ENCODE results near the gene CDH23. TPM values are rescaled to one million over a fixed set of nuclear protein-coding genes. Genes with fewer than 3 reads are reported as not detected.

The CDH23 gene
- polyA plus RNA-seq, 1 donor (not counting 4 experiments of a cell fraction or from before 2014, with no cell fraction given), result 0.01 TPM

DNA sequence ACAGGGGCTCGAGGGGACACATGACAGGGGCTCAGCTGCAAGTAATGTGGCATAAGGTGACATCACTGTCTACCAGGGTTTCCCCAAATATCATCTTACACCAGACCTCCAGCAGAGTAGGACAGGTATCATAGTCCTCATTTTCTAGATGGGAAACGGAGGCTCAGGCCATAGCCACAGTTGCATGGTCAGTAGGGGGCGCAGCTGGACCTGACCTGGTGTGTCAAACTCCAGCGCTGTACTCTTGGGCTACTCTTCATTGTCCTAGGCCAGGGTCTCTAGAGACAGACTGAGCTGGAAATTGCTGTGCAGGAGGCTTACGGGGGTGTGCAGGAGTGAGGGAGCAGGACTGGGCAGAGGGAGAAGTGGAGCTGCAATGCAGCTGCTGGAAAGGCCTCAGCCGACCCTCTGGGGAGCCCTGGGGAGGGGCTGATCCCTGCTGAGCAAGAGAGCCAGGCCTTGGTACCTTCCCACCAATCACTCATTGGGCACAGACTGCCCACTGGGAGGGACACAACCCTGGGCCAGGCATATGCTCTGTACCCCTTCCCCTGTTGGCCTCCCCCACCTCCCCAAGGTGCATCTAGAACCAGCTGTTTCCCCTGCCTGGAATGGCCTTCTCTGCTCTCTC is 89.9 kb downstream of the CDH23 start:
- dilution Hi-C loops (cut with MboI; ENCODE audit: extremely low pct_ligation_motif_present, low sequenced_read_pairs), result no loop called here
- H3K4me2 ChIP-seq (ENCODE audit: control insufficient read depth, extremely low read depth, insufficient read depth, low read depth, low read length), result no peak overlapping the region
- TF ChIP-seq CTCF (optimal IDR thresholded peaks at IDR 0.05 in 1 of 3, IDR thresholded peaks at IDR 0.05 in 1 of 3, conservative IDR thresholded peaks at IDR 0.05 in 1 of 3; ENCODE audit: extremely low read depth in 1 of 3, insufficient read depth in 2 of 3, low read length in 3 of 3) (peak; percentile 74 to 88 (median 87)), EZH2 (IDR thresholded peaks at IDR 0.05; ENCODE audit: low read length) (no peak)
- no peaks in the 10 kb centered on the region for H4K20me1 ChIP-seq (ENCODE audit: control insufficient read depth, extremely low read depth, insufficient read depth, low read length)
- H3K4me1 ChIP-seq (ENCODE audit: control insufficient read depth, extremely low read depth, insufficient read depth, low read length), result no peaks in the 10 kb centered on the region
- H3K9ac ChIP-seq (ENCODE audit: control insufficient read depth, extremely low read depth, insufficient read depth, low read length), result no peak overlapping the region
- H3K9me1 ChIP-seq (ENCODE audit: control insufficient read depth, extremely low read depth, insufficient read depth, low read length), result no peaks in the 10 kb centered on the region
- no peak overlapping the region for H3K4me3 ChIP-seq (ENCODE audit: control insufficient read depth in 2 of 3, extremely low read depth in 1 of 3, insufficient read depth in 2 of 3, low read depth in 1 of 3, low read length in 3 of 3)
- H2AFZ ChIP-seq (ENCODE audit: control insufficient read depth, low read length), result no peak overlapping the region
- no peaks in the 10 kb centered on the region for H3K79me2 ChIP-seq (ENCODE audit: control insufficient read depth, insufficient read depth, low read length)
- DNase-seq (ENCODE audit: low read depth, low spot score) (no peak), FAIRE-seq (peak; percentile 29)
- H3K9me3 ChIP-seq (ENCODE audit: control insufficient read depth, low read depth, low read length), result no peaks in the 10 kb centered on the region
- H3K36me3 ChIP-seq (ENCODE audit: control insufficient read depth in 2 of 2, extremely low read depth in 1 of 2, insufficient read depth in 2 of 2, low read length in 2 of 2), result no peaks in the 10 kb centered on the region
- no peaks in the 10 kb centered on the region for H3K27me3 ChIP-seq (ENCODE audit: control insufficient read depth, extremely low read depth, insufficient read depth, low read length)
- H3K27ac ChIP-seq (ENCODE audit: control insufficient read depth, insufficient read depth, low read length), result no peak overlapping the region

- Histone ChIP-seq H3K4me1 (ENCODE audit: control insufficient read depth, extremely low read depth, insufficient read depth, low read length) (no peaks in the 10 kb centered on the region), H3K9me3 (ENCODE audit: control insufficient read depth, low read depth, low read length) (no peaks in the 10 kb centered on the region), H3K27ac (ENCODE audit: control insufficient read depth, insufficient read depth, low read length) (no peak overlapping the region), H3K27me3 (ENCODE audit: control insufficient read depth, extremely low read depth, insufficient read depth, low read length) (no peaks in the 10 kb centered on the region), H3K4me2 (ENCODE audit: control insufficient read depth, extremely low read depth, insufficient read depth, low read depth, low read length) (no peak overlapping the region), H3K79me2 (ENCODE audit: control insufficient read depth, insufficient read depth, low read length) (no peaks in the 10 kb centered on the region), H3K4me3 (ENCODE audit: control insufficient read depth in 2 of 3, extremely low read depth in 1 of 3, insufficient read depth in 2 of 3, low read depth in 1 of 3, low read length in 3 of 3) (no peak overlapping the region), H4K20me1 (ENCODE audit: control insufficient read depth, extremely low read depth, insufficient read depth, low read length) (no peaks in the 10 kb centered on the region), H3K36me3 (ENCODE audit: control insufficient read depth in 2 of 2, extremely low read depth in 1 of 2, insufficient read depth in 2 of 2, low read length in 2 of 2) (no peaks in the 10 kb centered on the region), H2AFZ (ENCODE audit: control insufficient read depth, low read length) (no peak overlapping the region), H3K9me1 (ENCODE audit: control insufficient read depth, extremely low read depth, insufficient read depth, low read length) (no peaks in the 10 kb centered on the region), H3K9ac (ENCODE audit: control insufficient read depth, extremely low read depth, insufficient read depth, low read length) (no peak overlapping the region)
- no peak for TF ChIP-seq EZH2 (IDR thresholded peaks at IDR 0.05; ENCODE audit: low read length)
- no peak for TF ChIP-seq CTCF (optimal IDR thresholded peaks at IDR 0.05 in 1 of 3, IDR thresholded peaks at IDR 0.05 in 1 of 3, conservative IDR thresholded peaks at IDR 0.05 in 1 of 3; ENCODE audit: extremely low read depth in 1 of 3, insufficient read depth in 2 of 3, low read length in 3 of 3)
- DNase-seq (ENCODE audit: low read depth, low spot score) (no peak), FAIRE-seq (no peak)
- dilution Hi-C loops (cut with MboI; ENCODE audit: extremely low pct_ligation_motif_present, low sequenced_read_pairs), result no loop called here
These were observed 91.0 kb downstream of the CDH23 start for GRCh38 chr10:71487726-71488125.
